Left lung (tissue), 10 donors: ENCODE results near the gene PSRC1. TPM values are rescaled to one million over a fixed set of nuclear protein-coding genes. Genes with fewer than 3 reads are reported as not detected.
"Not testable (repeated sequence)": the region's sequence is repeated elsewhere in the genome, so short reads cannot be mapped to it uniquely, and the experiment has no call there.

ENCODE experiments used
- ATAC-seq: fragments of 200-7000 bp; cut with Tn5 transposase; one replicate; pipeline ENCODE4 v1.9.1; 2020; ENCODE audit warnings: moderate library complexity
- DNase-seq, 4 donors: peaks; one replicate each; pipeline ENCODE4 v3.0.0-alpha.2; 2013 to 2020
- H3K27ac ChIP-seq, 2 donors: fragments of 200-600 bp; sonication (generic) in 1 of 2; one replicate each; pipeline versions ENCODE4 v1.5.0 to v1.8.0; 2020 to 2021
- H3K27me3 ChIP-seq, 2 donors: fragments of 200-600 bp; sonication (generic) in 1 of 2; one replicate each; pipeline versions ENCODE4 v1.5.0 to v1.8.0; 2020 to 2021
- H3K36me3 ChIP-seq, 2 donors: fragments of 200-600 bp; sonication (generic) in 1 of 2; one replicate each; pipeline versions ENCODE4 v1.5.0 to v1.8.0; 2020 to 2021
- H3K4me1 ChIP-seq, 2 donors: fragments of 200-600 bp; one replicate each; pipeline ENCODE4 v1.8.0; 2021
- H3K4me3 ChIP-seq, 2 donors: fragments of 200-600 bp; sonication (generic) in 1 of 2; one replicate each; pipeline versions ENCODE4 v1.5.0 to v1.8.0; 2020 to 2021; ENCODE audit warnings: mild to moderate bottlenecking in 1 of 2
- H3K9me3 ChIP-seq, 2 donors: fragments of 200-600 bp; sonication (generic) in 1 of 2; one replicate each; pipeline versions ENCODE4 v1.5.0 to v1.8.0; 2020 to 2021
- CTCF ChIP-seq, 2 donors: fragments of 200-600 bp; sonication (generic) in 1 of 2; IDR thresholded peaks; one replicate each; pipeline versions ENCODE4 v1.5.0 to v1.8.0; 2021; ENCODE audit warnings: antibody characterized with exemption in 2 of 2
- intact Hi-C, 2 donors: fragments of 100-400 bp; cut with DNase I; formaldehyde crosslinking; loops; one replicate each; pipeline versions ENCODE4 v1.11.2 to v1.14.2; 2022
- polyA plus RNA-seq, 6 donors: library from polyadenylated mRNA; unstranded; fragments of 120-200 nt; gene quantifications; one replicate each; pipeline ENCODE4 v1.2.1, GENCODE V29; 2013; ENCODE audit not compliant: insufficient read length in 6 of 6
- total RNA-seq, 2 donors: library from RNA; stranded (reverse); fragmentation: NEBNext Ultra II Directional; extraction: Animal tissue kit (Norgen Biotek cat#: 25700); gene quantifications; one replicate each; pipeline ENCODE4 v1.2.1, GENCODE V29; 2021
- donor health status: DM: no; HTN: yes; CAD: no.
- donor health status: DM: no; HTN: no; CAD: no.

Gene PSRC1
- total and polyA plus RNA-seq, 8 donors = 4.2 to 53.0 (median 37.7) TPM

GRCh38 chr1:109292364-109292763 is 9.4 kb upstream of the PSRC1 start:
- no peaks in the 10 kb centered on the region for H3K27me3 ChIP-seq
- DNase-seq (no peak), ATAC-seq (no peak)
- H3K9me3 ChIP-seq = no peaks in the 10 kb centered on the region
- H3K36me3 ChIP-seq = no peaks in the 10 kb centered on the region
- peaks cover 0 to 18% of the 10 kb centered on the region in 2 donors for H3K4me1 ChIP-seq
- H3K27ac ChIP-seq = no peak overlapping the region
- intact Hi-C loops = no loop called here
- no peak for TF ChIP-seq CTCF (IDR thresholded peaks at IDR 0.05)
- H3K4me3 ChIP-seq = no peak overlapping the region

GRCh38 chr1:109290998-109291397 is 8.1 kb upstream of the PSRC1 start:
- no peaks in the 10 kb centered on the region for H3K27me3 ChIP-seq
- peak in 2 of 4 donors; percentile 55 to 74 for DNase-seq
- no peak for TF ChIP-seq CTCF (IDR thresholded peaks at IDR 0.05)
- no peaks in the 10 kb centered on the region for H3K9me3 ChIP-seq
- intact Hi-C loops = no loop called here
- no peak overlapping the region for H3K4me3 ChIP-seq
- ATAC-seq = peak; percentile 87
- peaks cover 0 to 18% of the 10 kb centered on the region in 2 donors for H3K4me1 ChIP-seq
- H3K36me3 ChIP-seq = no peaks in the 10 kb centered on the region
- H3K27ac ChIP-seq = peak overlapping the region in 1 of 2 donors; percentile 61

GRCh38 chr1:109290137-109290536 is 7.2 kb upstream of the PSRC1 start:
- intact Hi-C loops = no loop called here
- Histone ChIP-seq H3K27me3 (no peaks in the 10 kb centered on the region), H3K36me3 (no peaks in the 10 kb centered on the region), H3K27ac (no peak overlapping the region), H3K9me3 (no peaks in the 10 kb centered on the region), H3K4me3 (no peak overlapping the region), H3K4me1 (peaks cover 0 to 18% of the 10 kb centered on the region in 2 donors)
- ATAC-seq (no peak), DNase-seq (no peak)
- TF ChIP-seq CTCF (IDR thresholded peaks at IDR 0.05) = no peak

GRCh38 chr1:109286762-109287161 is 3.8 kb upstream of the PSRC1 start:
- H3K27me3 ChIP-seq, DNase-seq, H3K27ac ChIP-seq, H3K4me3 ChIP-seq, ATAC-seq, intact Hi-C loops, H3K36me3 ChIP-seq, H3K9me3 ChIP-seq: not testable (repeated sequence)
- peaks cover 14 to 30% of the 10 kb centered on the region in 2 donors for H3K4me1 ChIP-seq

- Histone ChIP-seq H3K27me3 (no peaks in the 10 kb centered on the region), H3K27ac (peak overlapping the region; percentile 86 to 89), H3K36me3 (peaks cover 0 to 4% of the 10 kb centered on the region in 2 donors), H3K4me1 (peaks cover 18 to 30% of the 10 kb centered on the region in 2 donors), H3K9me3 (no peaks in the 10 kb centered on the region), H3K4me3 (peak overlapping the region; percentile 50 to 58)
- intact Hi-C loops = no loop called here
- no peak for TF ChIP-seq CTCF (IDR thresholded peaks at IDR 0.05)
- DNase-seq (no peak), ATAC-seq (peak; percentile 18)
Measured at GRCh38 chr1:109283748-109284600, 1.0 kb upstream of the PSRC1 start.
